SK-N-MC (cell line): ENCODE measurements around the gene KCND2.
"Not testable (repeated sequence)": the region's sequence is repeated elsewhere in the genome, so short reads cannot be mapped to it uniquely, and the experiment has no call there.

Experiments
- DNase-seq: peaks from one replicate; pipeline ENCODE4 v3.0.0-alpha.2; 2011; ENCODE audit warnings: low read depth, low spot score
- H3K27ac ChIP-seq: fragments of 200-600 bp; sonication (generic); 2 replicates; pipeline ENCODE4 v1.5.1; 2016; ENCODE audit warnings: mixed run types
- H3K36me3 ChIP-seq: fragments of 200-600 bp; sonication (generic); 2 replicates; pipeline ENCODE4 v1.6.1; 2017; ENCODE audit warnings: antibody characterized with exemption, low read length, mixed read lengths; ENCODE audit not compliant: insufficient read depth
- H3K4me3 ChIP-seq: fragments of 200-600 bp; sonication (generic); 2 replicates; pipeline ENCODE4 v1.5.1; 2016
- H3K9ac ChIP-seq: fragments of 200-600 bp; sonication (generic); 2 replicates; pipeline ENCODE4 v1.8.0; 2017; ENCODE audit warnings: mixed run types, mixed read lengths; ENCODE audit not compliant: insufficient read length
- H3K9me3 ChIP-seq: fragments of 200-600 bp; sonication (generic); 2 replicates; pipeline ENCODE4 v1.6.1; 2017; ENCODE audit warnings: low read depth, mild to moderate bottlenecking, antibody characterized with exemption, low read length, moderate library complexity, mixed read lengths
- EZH2 ChIP-seq: fragments of 200-600 bp; sonication (generic); IDR thresholded peaks from one replicate; pipeline ENCODE4 v1.6.1; 2017; ENCODE audit warnings: antibody characterized with exemption
- FOXP2 ChIP-seq: optimal IDR thresholded peaks from 2 replicates; pipeline ENCODE3; 2011; ENCODE audit warnings: mild to moderate bottlenecking, moderate library complexity; ENCODE audit not compliant: insufficient read depth; ENCODE audit errors: extremely low read length, control extremely low read depth
- POLR2AphosphoS5 ChIP-seq: IDR thresholded peaks from 2 replicates; pipeline ENCODE4 v1.6.1; 2012; ENCODE audit warnings: mild to moderate bottlenecking, low read depth, low read length, borderline replicate concordance

The KCND2 gene

DNA sequence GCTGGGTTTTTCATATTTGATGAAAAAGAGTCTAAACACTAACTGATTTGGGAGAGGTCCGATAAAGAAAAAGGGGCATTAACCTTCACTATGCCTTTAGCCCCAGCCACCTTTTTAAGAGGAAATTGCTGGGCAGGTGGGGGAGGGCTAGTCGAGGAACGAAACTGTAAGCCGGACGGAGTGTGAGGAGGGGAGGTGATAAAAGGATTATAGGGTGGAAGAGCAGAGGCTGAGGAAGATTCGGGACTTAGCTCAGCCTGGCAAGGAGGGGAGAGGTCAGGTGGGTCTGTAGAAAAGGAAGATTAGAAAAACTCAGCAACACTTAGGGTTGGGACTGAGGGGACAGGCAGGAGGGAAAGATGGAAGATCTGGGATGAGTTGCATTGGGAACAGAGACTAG lies 508.0 kb downstream of the KCND2 start:
- Histone ChIP-seq H3K9me3 (no peaks in the 10 kb centered on the region), H3K4me3 (no peak overlapping the region), H3K9ac (no peak overlapping the region), H3K27ac (no peak overlapping the region), H3K36me3 (no peaks in the 10 kb centered on the region)
- no peak for TF ChIP-seq EZH2
- no peak for TF ChIP-seq POLR2AphosphoS5
- no peak for TF ChIP-seq FOXP2
- DNase-seq, result no peak

DNA sequence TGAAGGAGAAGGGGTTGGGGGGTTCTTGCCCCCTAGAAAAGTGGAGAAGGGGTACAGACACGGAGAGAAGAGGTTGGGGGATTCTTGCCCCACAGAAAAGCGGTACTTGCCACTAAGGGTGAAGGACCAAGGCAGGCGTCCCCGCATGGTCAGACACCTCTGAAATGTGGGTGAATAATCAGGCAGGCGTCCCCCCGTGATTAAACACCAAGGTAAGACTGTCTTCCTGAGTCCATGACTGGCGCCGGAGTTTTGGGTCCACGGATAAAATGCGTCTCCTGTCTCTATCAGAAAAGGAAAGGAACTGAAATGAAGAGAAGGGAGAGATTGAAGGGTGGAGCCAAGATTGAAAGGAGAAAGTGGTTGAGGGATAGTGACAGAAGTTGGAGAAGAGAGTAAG lies 508.9 kb downstream of the KCND2 start:
- H3K9ac ChIP-seq, DNase-seq, H3K9me3 ChIP-seq, H3K27ac ChIP-seq, H3K36me3 ChIP-seq, H3K4me3 ChIP-seq: not testable (repeated sequence)

DNA sequence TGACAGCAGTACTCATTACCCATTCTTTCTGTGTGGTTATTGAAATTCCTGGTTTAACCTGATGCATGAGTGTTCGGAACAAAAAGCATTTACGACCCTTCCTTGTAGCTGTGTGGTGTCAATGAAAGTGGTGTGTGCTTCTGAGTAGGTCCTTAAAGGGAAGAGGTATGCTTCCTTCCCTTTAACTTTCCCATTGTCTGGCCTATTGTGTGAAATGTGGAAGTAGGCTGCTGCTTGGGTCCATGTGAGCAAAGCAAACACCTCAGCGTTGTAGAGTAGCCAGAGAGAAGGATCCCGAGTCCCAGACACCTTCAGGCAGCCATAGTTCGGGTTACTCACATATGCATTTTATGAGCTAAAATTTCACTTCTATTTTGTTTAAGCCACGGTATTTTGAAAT lies 510.3 kb downstream of the KCND2 start:
- Histone ChIP-seq H3K36me3 (no peaks in the 10 kb centered on the region), H3K4me3 (no peak overlapping the region), H3K9ac (no peak overlapping the region), H3K27ac (no peak overlapping the region), H3K9me3 (no peaks in the 10 kb centered on the region)
- no peak for DNase-seq
- TF ChIP-seq FOXP2 (no peak), POLR2AphosphoS5 (no peak), EZH2 (no peak)

DNA sequence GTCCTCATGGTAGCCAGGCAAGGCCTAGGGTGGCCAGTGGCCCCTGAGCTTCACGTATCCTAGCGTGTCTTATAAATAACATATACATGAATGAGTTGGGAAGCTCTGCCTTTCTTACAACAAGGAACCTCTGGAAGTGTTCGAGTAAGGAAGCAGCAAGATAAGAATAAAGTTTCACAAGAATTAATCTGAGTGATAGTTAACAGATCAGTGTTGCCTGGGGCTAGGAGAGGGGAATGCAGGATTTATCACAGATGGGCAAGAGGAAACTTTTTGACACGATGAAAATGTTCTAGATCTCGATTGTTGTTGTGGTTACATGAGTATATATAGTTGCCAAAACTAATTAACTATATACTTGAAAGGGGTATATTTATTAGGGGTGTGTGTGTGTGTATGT lies 510.7 kb downstream of the KCND2 start:
- no peaks in the 10 kb centered on the region for H3K36me3 ChIP-seq
- no peaks in the 10 kb centered on the region for H3K9me3 ChIP-seq
- TF ChIP-seq POLR2AphosphoS5 (no peak), FOXP2 (no peak), EZH2 (no peak)
- DNase-seq, result no peak
- no peak overlapping the region for H3K9ac ChIP-seq
- H3K27ac ChIP-seq, result no peak overlapping the region
- H3K4me3 ChIP-seq, result no peak overlapping the region

DNA sequence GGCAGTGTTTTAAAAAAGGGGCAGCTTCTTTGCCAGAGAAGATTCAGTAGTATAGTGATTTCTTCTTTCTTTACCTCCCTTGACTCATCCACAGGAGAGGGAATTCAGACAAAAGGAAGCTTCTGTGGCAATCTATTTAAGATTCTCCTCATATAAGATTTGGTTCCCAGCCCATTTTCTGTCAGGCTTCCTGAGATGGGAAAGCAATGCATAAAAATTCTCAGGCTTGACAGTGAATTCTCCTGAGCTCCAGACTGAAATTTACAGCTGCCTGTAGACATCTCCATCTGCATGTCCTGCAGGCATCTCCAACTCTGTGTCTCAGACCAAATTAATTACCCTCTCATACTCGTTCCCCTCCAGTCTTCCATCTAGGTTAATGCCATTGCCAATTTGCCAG lies 512.1 kb downstream of the KCND2 start:
- no peak overlapping the region for H3K9ac ChIP-seq
- no peak overlapping the region for H3K4me3 ChIP-seq
- no peak overlapping the region for H3K27ac ChIP-seq
- no peaks in the 10 kb centered on the region for H3K9me3 ChIP-seq
- DNase-seq, result no peak
- H3K36me3 ChIP-seq, result no peaks in the 10 kb centered on the region
- TF ChIP-seq EZH2, result no peak
- no peak for TF ChIP-seq FOXP2
- no peak for TF ChIP-seq POLR2AphosphoS5

DNA sequence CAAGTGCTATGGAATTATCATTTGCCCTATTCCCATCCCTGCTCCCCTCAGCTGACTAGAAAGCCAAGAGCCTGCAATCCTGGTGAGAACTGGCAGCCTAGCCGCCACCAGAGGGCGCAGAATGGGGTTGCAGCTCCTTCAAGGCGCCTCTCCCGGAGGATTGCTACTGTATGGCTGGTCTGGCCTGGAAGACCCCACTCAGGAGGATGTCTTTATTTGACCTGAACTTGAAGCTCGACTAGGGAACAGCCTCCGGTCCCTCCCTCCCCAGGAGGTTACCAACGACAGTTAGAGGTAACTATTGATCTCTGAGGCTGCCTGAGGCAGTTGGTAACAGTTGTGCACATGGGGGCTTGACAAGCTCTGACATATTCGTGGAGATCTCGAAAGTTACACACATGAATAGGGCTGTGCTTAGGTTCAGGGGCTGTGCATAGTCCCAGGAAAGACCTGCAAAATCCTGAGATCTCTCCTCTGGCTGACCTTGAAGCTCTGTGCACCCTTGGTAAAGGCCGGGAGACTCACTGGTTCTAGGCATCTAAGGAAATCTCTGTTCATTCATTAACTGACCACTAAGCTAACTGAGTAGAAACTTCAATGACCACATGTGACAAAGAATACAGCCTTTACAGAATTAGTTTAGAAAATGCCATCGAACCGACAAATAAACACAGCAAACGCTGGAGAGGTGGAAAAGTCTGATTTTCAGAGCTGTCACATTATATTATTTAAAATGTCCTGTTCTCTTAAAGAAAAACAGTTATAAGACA lies 519.3 kb downstream of the KCND2 start:
- DNase-seq, result no peak
- TF ChIP-seq POLR2AphosphoS5, result no peak
- Histone ChIP-seq H3K9ac (no peak overlapping the region), H3K4me3 (no peak overlapping the region), H3K9me3 (no peaks in the 10 kb centered on the region), H3K36me3 (no peaks in the 10 kb centered on the region), H3K27ac (no peak overlapping the region)

DNA sequence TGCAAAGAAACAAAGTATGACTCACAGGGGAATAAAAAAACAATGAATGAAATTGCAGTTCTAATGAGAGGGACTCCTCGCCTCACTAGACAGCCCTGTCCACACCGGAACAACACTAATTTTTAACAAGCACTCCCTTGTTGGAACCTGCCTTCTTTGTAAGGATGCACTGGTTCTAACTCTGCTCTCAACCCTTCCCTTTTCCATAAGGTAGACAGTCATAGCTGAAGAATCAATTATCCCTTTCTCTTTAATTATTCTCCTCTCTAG lies 519.8 kb downstream of the KCND2 start:
- TF ChIP-seq POLR2AphosphoS5 (no peak), FOXP2 (no peak), EZH2 (no peak)

DNA sequence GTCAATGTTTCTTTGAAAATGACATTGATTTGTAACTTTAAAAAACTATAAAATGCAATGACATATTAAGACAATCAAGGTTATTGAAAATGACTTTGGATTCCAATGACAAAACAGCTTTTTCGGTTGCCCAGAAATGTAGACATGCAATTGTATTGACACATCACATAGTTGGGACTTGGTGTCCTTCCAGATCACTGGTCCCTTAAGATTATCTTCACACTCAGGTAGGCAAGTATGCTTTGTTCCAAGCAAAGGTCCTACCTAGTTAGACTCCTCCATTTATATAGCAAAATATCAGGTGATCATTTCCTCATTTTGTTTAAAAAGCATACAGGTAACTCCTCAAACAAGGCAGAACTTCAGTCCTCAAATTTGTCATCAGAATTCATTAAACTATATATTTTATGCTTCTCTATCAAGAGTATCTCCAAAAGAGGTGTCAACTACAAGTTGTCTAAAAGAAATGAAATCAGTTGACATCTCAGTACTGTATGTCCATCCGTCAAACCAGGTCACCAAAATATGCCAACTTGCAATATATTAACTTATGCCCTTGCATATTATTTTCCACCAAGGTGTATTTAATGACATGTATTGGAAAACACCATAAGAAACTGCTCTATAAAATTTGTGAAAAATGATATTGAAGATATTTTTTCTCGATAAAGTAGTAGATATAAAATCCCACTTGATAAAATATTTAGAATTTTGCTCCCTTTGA lies 520.4 kb downstream of the KCND2 start:
- no peak overlapping the region for H3K27ac ChIP-seq
- no peak for DNase-seq
- H3K4me3 ChIP-seq, result no peak overlapping the region
- H3K9ac ChIP-seq, result no peak overlapping the region
- no peak for TF ChIP-seq POLR2AphosphoS5
- no peak for TF ChIP-seq EZH2
- TF ChIP-seq FOXP2, result no peak
- H3K9me3 ChIP-seq, result no peaks in the 10 kb centered on the region
- no peaks in the 10 kb centered on the region for H3K36me3 ChIP-seq

More for the DNA sequence above, 519.8 kb downstream of the KCND2 start:
- Histone ChIP-seq H3K36me3 (no peaks in the 10 kb centered on the region), H3K4me3 (no peak overlapping the region), H3K9ac (no peak overlapping the region), H3K9me3 (no peaks in the 10 kb centered on the region), H3K27ac (no peak overlapping the region)
- DNase-seq, result no peak
